SK-N-SH (cell line): ENCODE measurements around the gene CD300C.

ENCODE experiments used
- CTCF ChIP-seq: fragments of 200-600 bp; sonication (generic); IDR thresholded peaks from 2 replicates; pipeline ENCODE4 v1.6.1; 2017; ENCODE audit warnings: antibody characterized with exemption, mild to moderate bottlenecking, moderate library complexity
- ELF1 ChIP-seq: IDR thresholded peaks from 2 replicates; pipeline ENCODE4 v1.4.0; 2012
- EZH2phosphoT487 ChIP-seq: fragments of 200-600 bp; sonication (generic); IDR thresholded peaks from 2 replicates; pipeline ENCODE4 v1.6.1; 2017; ENCODE audit warnings: low read depth, mixed run types, mild to moderate bottlenecking, antibody characterized with exemption, moderate library complexity, borderline replicate concordance
- FOSL2 ChIP-seq: IDR thresholded peaks from 2 replicates; pipeline ENCODE4 v1.4.0; 2012; ENCODE audit warnings: low read depth, mild to moderate bottlenecking, moderate library complexity, borderline replicate concordance
- MAX ChIP-seq: IDR thresholded peaks from 2 replicates; pipeline ENCODE4 v1.4.0; 2012; ENCODE audit warnings: low read depth
- MEF2A ChIP-seq: IDR thresholded peaks from 2 replicates; pipeline ENCODE4 v1.4.0; 2012; ENCODE audit warnings: low read depth, borderline replicate concordance
- MXI1 ChIP-seq: IDR thresholded peaks from 2 replicates; pipeline ENCODE4 v1.6.1; 2012; ENCODE audit warnings: mild to moderate bottlenecking, low read depth, low read length, improper control_type of control experiment
- NFIC ChIP-seq: IDR thresholded peaks from 2 replicates; pipeline ENCODE4 v1.4.0; 2012; ENCODE audit warnings: borderline replicate concordance
- POLR2AphosphoS5 ChIP-seq: IDR thresholded peaks from 2 replicates; pipeline ENCODE4 v1.6.1; 2012; ENCODE audit warnings: low read depth, low read length
- RAD21 ChIP-seq: IDR thresholded peaks from 2 replicates; pipeline ENCODE4 v1.6.1; 2012; ENCODE audit warnings: mild to moderate bottlenecking, low read length
- TAF1 ChIP-seq: IDR thresholded peaks from 2 replicates; pipeline ENCODE4 v1.6.1; 2012; ENCODE audit warnings: low read depth, mild to moderate bottlenecking, low read length, moderate library complexity, borderline replicate concordance
- TCF12 ChIP-seq: IDR thresholded peaks from 2 replicates; pipeline ENCODE4 v1.4.0; 2012

- TF ChIP-seq POLR2AphosphoS5 (no peak), RAD21 (no peak), TCF12 (no peak), ELF1 (no peak), MAX (no peak), CTCF (no peak), MXI1 (no peak), FOSL2 (no peak), TAF1 (no peak), EZH2phosphoT487 (no peak), MEF2A (no peak), NFIC (no peak)
Measured at GRCh38 chr17:74499992-74500391, 45.9 kb downstream of the CD300C start.
